ENCODE results near the gene ZNF814.

Gene ZNF814

GRCh38 chr19:57802269-57802668, 86.6 kb downstream of the ZNF814 start:
- in situ Hi-C loops (cut with MboI; ENCODE audit: low sequenced_read_pairs) = no loop called here
- Histone ChIP-seq H3K9me3 (no peaks in the 10 kb centered on the region), H3K4me3 (no peak overlapping the region), H3K4me1 (0 out of 2 replicates have a peak, but pooled peaks cover 4% of the 10 kb centered on the region), H3K36me3 (replicated peaks) (no peaks in the 10 kb centered on the region; the same call in 1 of the 2 replicates), H3K27me3 (ENCODE audit: low read depth) (no peaks in the 10 kb centered on the region)
- no peak for DNase-seq (ENCODE audit: low spot score in 2 of 2)

- H3K4me1 ChIP-seq = 0 out of 2 replicates have a peak, but pooled peaks cover 4% of the 10 kb centered on the region
- no peaks in the 10 kb centered on the region for H3K27me3 ChIP-seq (ENCODE audit: low read depth)
- H3K36me3 ChIP-seq (replicated peaks) = no peaks in the 10 kb centered on the region; the same call in 1 of the 2 replicates
- H3K9me3 ChIP-seq = no peaks in the 10 kb centered on the region
- no peak for DNase-seq (ENCODE audit: low spot score in 2 of 2)
- in situ Hi-C loops (cut with MboI; ENCODE audit: low sequenced_read_pairs) = no loop called here
- no peak overlapping the region for H3K4me3 ChIP-seq
Observed at GRCh38 chr19:57800696-57801095, 88.1 kb downstream of the ZNF814 start.
